Natural killer cell (primary cell): ENCODE results near the gene KLK15. TPM values are rescaled to one million over a fixed set of nuclear protein-coding genes. Genes with fewer than 3 reads are reported as not detected.

ENCODE experiments used
- ATAC-seq, 3 donors: fragments of 150-1000 bp in 2 of 3; fragments of 200-7000 bp in 1 of 3; cut with Tn5 transposase; 1 replicate in 1 of 3; 2 replicates in 2 of 3; pipeline ENCODE4 v1.10.0; 2021; ENCODE audit warnings: mild to moderate bottlenecking in 2 of 3, moderate library complexity in 2 of 3
- DNase-seq, 2 donors: peaks; one replicate each; pipeline versions ENCODE4 v3.0.0 to v3.0.0-alpha.2; 2013 to 2021; ENCODE audit warnings: mixed read lengths in 1 of 2
- H3K27ac ChIP-seq: one replicate; pipeline ENCODE4 v1.5.1; 2013; ENCODE audit warnings: mild to moderate bottlenecking, low read length
- H3K27me3 ChIP-seq: one replicate; pipeline ENCODE4 v1.6.1; 2013; ENCODE audit warnings: low read length; ENCODE audit not compliant: control insufficient read depth, insufficient read depth
- H3K36me3 ChIP-seq: one replicate; pipeline ENCODE4 v1.6.1; 2013; ENCODE audit warnings: low read length; ENCODE audit not compliant: control insufficient read depth, insufficient read depth
- H3K4me1 ChIP-seq: one replicate; pipeline ENCODE4 v1.6.1; 2013; ENCODE audit warnings: low read length; ENCODE audit not compliant: control insufficient read depth, insufficient read depth
- H3K4me3 ChIP-seq: one replicate; pipeline ENCODE4 v1.5.1; 2013; ENCODE audit warnings: low read length
- H3K9me3 ChIP-seq: one replicate; pipeline ENCODE4 v1.6.1; 2013; ENCODE audit warnings: low read length; ENCODE audit not compliant: control insufficient read depth, insufficient read depth
- H3K27ac Mint-ChIP-seq, 2 donors: one replicate each; pipeline ENCODE4 v1.8.0; 2022; ENCODE audit warnings: mild to moderate bottlenecking in 2 of 2, mixed read lengths in 2 of 2, moderate library complexity in 1 of 2
- H3K27me3 Mint-ChIP-seq, 2 donors: one replicate each; pipeline ENCODE4 v1.8.0; 2022; ENCODE audit warnings: low read depth in 2 of 2, mixed read lengths in 2 of 2
- H3K36me3 Mint-ChIP-seq: one replicate; pipeline ENCODE4 v1.8.0; 2022; ENCODE audit warnings: mixed read lengths
- H3K4me1 Mint-ChIP-seq, 2 donors: one replicate each; pipeline ENCODE4 v1.8.0; 2022; ENCODE audit warnings: mixed read lengths in 2 of 2
- H3K4me3 Mint-ChIP-seq: one replicate; pipeline ENCODE4 v1.8.0; 2022; ENCODE audit warnings: mild to moderate bottlenecking, moderate library complexity, mixed read lengths
- H3K9me3 Mint-ChIP-seq, 2 donors: one replicate each; pipeline ENCODE4 v1.8.0; 2022; ENCODE audit warnings: mixed read lengths in 2 of 2
- WGBS: methylation state at CpG from one replicate; pipeline ENCODE4 v1.1.7; 2013; ENCODE audit warnings: missing lambda C conversion rate; ENCODE audit not compliant: insufficient coverage; 5-methylcytosine and 5-hydroxymethylcytosine counted together
- intact Hi-C: fragments of 100-400 bp; cut with micrococcal nuclease; formaldehyde crosslinking; loops from one replicate; pipeline ENCODE4 v1.14.2; 2022
- total RNA-seq, 4 donors: library from RNA; stranded (reverse); fragments of 120-200 nt in 1 of 4; gene quantifications; one replicate each; pipeline versions ENCODE4 v1.2.3 to v1.2.4, GENCODE V29; 2013 to 2022
- TF ChIP-seq, protein P1 (sequence below): fragments of 200-600 bp; IDR thresholded peaks from one replicate; pipeline ENCODE4 v1.8.0; 2022; ENCODE audit warnings: antibody characterized with exemption

KLK15 gene
- total RNA-seq, 3 donors from 2014 or later (not counting 1 experiment from before 2014, with no cell fraction given): not detected

DNA sequence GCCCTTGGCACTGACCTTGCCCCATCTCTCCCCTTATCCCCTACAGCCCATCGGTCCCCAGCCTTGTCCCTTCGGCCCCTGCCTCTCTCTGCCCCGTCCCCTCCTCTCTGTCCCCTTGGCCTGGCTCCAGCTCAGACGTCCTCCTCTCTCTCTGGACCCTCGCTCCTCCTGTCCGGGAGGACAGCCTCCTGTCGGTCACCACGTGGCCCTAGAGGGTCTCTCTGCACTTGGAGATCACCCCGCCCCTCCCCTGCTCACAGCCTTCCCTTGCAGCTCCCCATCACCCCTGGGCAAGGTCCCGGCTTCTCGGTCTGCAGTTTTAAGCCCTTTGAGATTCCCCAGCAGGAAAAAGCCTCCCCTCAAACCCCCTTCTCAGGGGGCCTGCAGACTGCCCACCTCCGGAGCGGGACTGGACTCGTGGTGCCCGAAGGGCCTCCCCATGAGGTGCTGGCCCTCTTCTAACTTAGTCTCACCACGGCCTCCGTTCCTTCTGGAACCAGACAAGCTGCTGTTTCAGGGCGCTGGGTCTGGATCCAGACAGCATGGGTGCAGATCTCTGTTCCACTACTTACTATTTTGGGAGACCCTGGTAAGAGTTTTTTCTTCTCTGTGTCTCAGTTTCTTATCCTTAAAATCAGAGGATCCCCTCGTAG is 3.3 kb upstream of the KLK15 start:
- Mint-ChIP-seq H3K27me3 (peaks cover 19 to 30% of the 10 kb centered on the region in 2 donors), H3K27ac (peak overlapping the region in 1 of 2 donors; percentile 81), H3K4me1 (peaks cover 5 to 21% of the 10 kb centered on the region in 2 donors)

DNA sequence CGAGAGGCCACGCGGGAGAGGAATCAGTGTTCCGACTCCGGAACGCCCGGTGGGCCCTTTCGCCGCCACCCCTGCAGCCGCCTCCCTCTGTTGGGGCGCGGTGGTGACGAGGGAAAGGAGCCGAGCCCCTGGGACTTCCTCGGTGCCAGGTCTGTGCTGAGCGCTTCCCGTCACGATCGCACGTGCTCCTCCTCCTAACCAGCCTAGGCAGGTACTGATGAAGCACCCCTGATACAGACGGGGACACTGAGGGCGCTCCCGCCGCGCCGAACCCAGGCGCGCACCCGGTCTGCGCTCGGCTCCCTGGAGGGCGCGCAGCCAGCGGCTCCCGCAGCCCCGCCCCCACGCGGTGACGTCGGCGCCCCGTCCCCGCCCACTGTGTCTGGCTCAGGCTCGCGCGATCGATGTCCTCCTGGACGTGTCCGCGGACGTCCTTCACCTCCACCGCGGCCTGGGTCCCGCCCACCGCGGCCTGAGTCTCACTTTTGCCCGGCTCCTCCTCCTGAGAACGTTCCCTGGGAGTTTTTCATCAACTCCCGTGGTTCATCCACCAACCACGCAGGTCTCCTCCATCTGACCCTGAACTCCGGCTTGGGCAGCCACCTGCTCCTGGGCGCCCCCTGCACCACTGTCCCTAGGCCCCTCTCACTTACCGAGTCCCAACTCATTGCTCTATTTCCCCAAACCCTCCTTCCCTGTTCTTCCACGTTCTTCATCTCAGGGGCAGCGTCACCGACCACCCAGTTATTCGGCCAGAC is 2.6 kb upstream of the KLK15 start:
- TF ChIP-seq, protein P1, sequence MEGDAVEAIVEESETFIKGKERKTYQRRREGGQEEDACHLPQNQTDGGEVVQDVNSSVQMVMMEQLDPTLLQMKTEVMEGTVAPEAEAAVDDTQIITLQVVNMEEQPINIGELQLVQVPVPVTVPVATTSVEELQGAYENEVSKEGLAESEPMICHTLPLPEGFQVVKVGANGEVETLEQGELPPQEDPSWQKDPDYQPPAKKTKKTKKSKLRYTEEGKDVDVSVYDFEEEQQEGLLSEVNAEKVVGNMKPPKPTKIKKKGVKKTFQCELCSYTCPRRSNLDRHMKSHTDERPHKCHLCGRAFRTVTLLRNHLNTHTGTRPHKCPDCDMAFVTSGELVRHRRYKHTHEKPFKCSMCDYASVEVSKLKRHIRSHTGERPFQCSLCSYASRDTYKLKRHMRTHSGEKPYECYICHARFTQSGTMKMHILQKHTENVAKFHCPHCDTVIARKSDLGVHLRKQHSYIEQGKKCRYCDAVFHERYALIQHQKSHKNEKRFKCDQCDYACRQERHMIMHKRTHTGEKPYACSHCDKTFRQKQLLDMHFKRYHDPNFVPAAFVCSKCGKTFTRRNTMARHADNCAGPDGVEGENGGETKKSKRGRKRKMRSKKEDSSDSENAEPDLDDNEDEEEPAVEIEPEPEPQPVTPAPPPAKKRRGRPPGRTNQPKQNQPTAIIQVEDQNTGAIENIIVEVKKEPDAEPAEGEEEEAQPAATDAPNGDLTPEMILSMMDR: no peak
- no peaks in the 10 kb centered on the region for H3K9me3 Mint-ChIP-seq
- H3K36me3 ChIP-seq: no peaks in the 10 kb centered on the region
- ATAC-seq: peak; percentile 72 to 94 (median 93)
- H3K27me3 ChIP-seq: peaks cover 8% of the 10 kb centered on the region
- H3K27ac Mint-ChIP-seq: peak overlapping the region in 1 of 2 donors; percentile 81
- H3K27me3 Mint-ChIP-seq: peaks cover 19 to 34% of the 10 kb centered on the region in 2 donors
- no peaks in the 10 kb centered on the region for H3K36me3 Mint-ChIP-seq
- H3K4me1 ChIP-seq: peaks cover 12% of the 10 kb centered on the region
- peak overlapping the region; percentile 52 for H3K4me3 ChIP-seq
- peak overlapping the region; percentile 87 for H3K4me3 Mint-ChIP-seq
- intact Hi-C loops: no loop called here
- peaks cover 5 to 21% of the 10 kb centered on the region in 2 donors for H3K4me1 Mint-ChIP-seq
- WGBS: 3% methylated on average over 67 of the region's 67 CpGs
- peak; percentile 72 to 75 for DNase-seq
- no peak overlapping the region for H3K27ac ChIP-seq
- H3K9me3 ChIP-seq: no peaks in the 10 kb centered on the region

More for the DNA sequence above, 3.3 kb upstream of the KLK15 start:
- DNase-seq (no peak), ATAC-seq (no peak)
- 52% methylated on average over 19 of the region's 19 CpGs for WGBS
- Histone ChIP-seq H3K27ac (no peak overlapping the region), H3K4me3 (no peak overlapping the region), H3K9me3 (no peaks in the 10 kb centered on the region), H3K4me1 (peaks cover 12% of the 10 kb centered on the region), H3K36me3 (no peaks in the 10 kb centered on the region), H3K27me3 (peaks cover 8% of the 10 kb centered on the region)
- intact Hi-C loops: no loop called here
- TF ChIP-seq, protein P1: no peak
- no peaks in the 10 kb centered on the region for H3K36me3 Mint-ChIP-seq
- H3K9me3 Mint-ChIP-seq: no peaks in the 10 kb centered on the region
- peak overlapping the region; percentile 87 for H3K4me3 Mint-ChIP-seq

DNA sequence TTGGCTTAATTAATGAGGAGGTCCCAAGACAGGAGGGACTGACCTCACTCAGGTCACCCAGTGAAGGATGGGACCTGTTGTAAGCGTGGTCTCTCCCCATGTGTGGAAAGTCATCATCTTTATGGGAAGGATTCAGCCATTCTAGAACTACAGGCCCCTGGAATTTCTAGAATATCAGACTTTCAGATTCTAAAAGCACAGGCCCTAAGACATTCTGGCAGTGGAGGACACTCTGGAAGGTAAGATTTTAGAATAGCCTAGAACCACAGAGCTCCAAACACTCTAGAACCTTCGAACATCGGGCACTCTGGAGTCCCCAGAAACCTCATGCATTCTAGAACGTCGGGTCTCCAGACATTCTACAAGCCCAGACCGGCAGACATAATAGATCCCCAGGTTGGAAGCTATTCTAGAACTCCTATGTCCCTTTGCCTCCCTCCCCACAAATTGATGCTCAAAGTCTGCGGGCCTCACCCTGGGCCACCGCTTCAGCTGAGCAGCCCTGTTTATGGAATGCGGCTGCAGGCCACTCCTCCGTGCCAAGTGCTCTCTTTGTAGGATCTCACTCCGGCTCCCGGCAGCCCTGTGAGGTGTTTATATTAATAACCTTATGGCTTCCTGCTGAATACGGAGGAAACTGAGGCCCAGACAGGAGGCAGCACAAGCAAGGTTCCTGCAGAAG is 1.9 kb upstream of the KLK15 start:
- 40% methylated on average over 13 of the region's 13 CpGs for WGBS
- peaks cover 12% of the 10 kb centered on the region for H3K4me1 ChIP-seq
- Mint-ChIP-seq H3K27me3 (peaks cover 19 to 34% of the 10 kb centered on the region in 2 donors), H3K27ac (no peak overlapping the region), H3K4me1 (peaks cover 5 to 21% of the 10 kb centered on the region in 2 donors), H3K4me3 (peak overlapping the region; percentile 87), H3K9me3 (no peaks in the 10 kb centered on the region), H3K36me3 (no peaks in the 10 kb centered on the region)
- H3K27me3 ChIP-seq: peaks cover 8% of the 10 kb centered on the region
- TF ChIP-seq, protein P1: no peak
- ATAC-seq: no peak
- DNase-seq: no peak
- no peaks in the 10 kb centered on the region for H3K36me3 ChIP-seq
- intact Hi-C loops: no loop called here
- H3K4me3 ChIP-seq: peak overlapping the region; percentile 52
- H3K27ac ChIP-seq: no peak overlapping the region
- no peaks in the 10 kb centered on the region for H3K9me3 ChIP-seq
